Vagina (tissue), 2 donors: ENCODE measurements around the gene CLRN3. TPM values are rescaled to one million over a fixed set of nuclear protein-coding genes. Genes with fewer than 3 reads are reported as not detected.

ENCODE experiments used
- DNase-seq, 2 donors: peaks; one replicate each; pipeline ENCODE4 v3.0.0-alpha.2; 2017; ENCODE audit errors: extremely low spot score in 2 of 2
- H3K27ac ChIP-seq: fragments of 200-600 bp; sonication (generic); one replicate; pipeline ENCODE4 v1.5.1; 2019
- H3K27me3 ChIP-seq: fragments of 200-600 bp; sonication (generic); one replicate; pipeline ENCODE4 v1.5.1; 2019
- H3K36me3 ChIP-seq, 2 donors: fragments of 200-600 bp; sonication (generic); one replicate each; pipeline ENCODE4 v1.5.1; 2017 to 2019
- H3K4me1 ChIP-seq: fragments of 200-600 bp; sonication (generic); one replicate; pipeline ENCODE4 v1.5.1; 2019
- H3K4me3 ChIP-seq, 2 donors: fragments of 200-600 bp; sonication (generic); 1 replicate in 1 of 2; 2 replicates in 1 of 2; pipeline ENCODE4 v1.5.1; 2016 to 2019
- H3K9me3 ChIP-seq: fragments of 200-600 bp; sonication (generic); one replicate; pipeline ENCODE4 v1.5.1; 2019
- POLR2A ChIP-seq, 2 donors: fragments of 450-650 bp; IDR thresholded peaks; one replicate each; pipeline ENCODE4 v1.6.1; 2017; ENCODE audit warnings: antibody characterized with exemption in 2 of 2, mild to moderate bottlenecking in 2 of 2, moderate library complexity in 2 of 2
- POLR2AphosphoS5 ChIP-seq, 2 donors: sonication (generic); formaldehyde crosslinking; IDR thresholded peaks; one replicate each; pipeline ENCODE4 v1.9.0; 2017; ENCODE audit warnings: antibody characterized with exemption in 2 of 2, mild to moderate bottlenecking in 2 of 2, low read depth in 1 of 2; ENCODE audit not compliant: insufficient read depth in 1 of 2
- intact Hi-C: fragments of 100-400 bp; cut with DNase I; formaldehyde crosslinking; loops from one replicate; pipeline ENCODE4 v1.15.1; 2023
- total RNA-seq: library from RNA; depleted of rRNA; stranded (reverse); fragments of >200 nt; gene quantifications from one replicate; pipeline ENCODE4 v1.2.3, GENCODE V29; 2016
- TF ChIP-seq, protein P1 (sequence below), 3 experiments: fragments of 450-650 bp in 2 of 3; fragments of 200-600 bp in 1 of 3; sonication (generic) in 1 of 3; IDR thresholded peaks; one replicate each; pipeline ENCODE4 v1.5.1; 2017 to 2019; ENCODE audit warnings: antibody characterized with exemption in 3 of 3, mild to moderate bottlenecking in 2 of 3, moderate library complexity in 2 of 3

The CLRN3 gene
- total RNA-seq, 1 donor from 2014 or later, result not detected

DNA sequence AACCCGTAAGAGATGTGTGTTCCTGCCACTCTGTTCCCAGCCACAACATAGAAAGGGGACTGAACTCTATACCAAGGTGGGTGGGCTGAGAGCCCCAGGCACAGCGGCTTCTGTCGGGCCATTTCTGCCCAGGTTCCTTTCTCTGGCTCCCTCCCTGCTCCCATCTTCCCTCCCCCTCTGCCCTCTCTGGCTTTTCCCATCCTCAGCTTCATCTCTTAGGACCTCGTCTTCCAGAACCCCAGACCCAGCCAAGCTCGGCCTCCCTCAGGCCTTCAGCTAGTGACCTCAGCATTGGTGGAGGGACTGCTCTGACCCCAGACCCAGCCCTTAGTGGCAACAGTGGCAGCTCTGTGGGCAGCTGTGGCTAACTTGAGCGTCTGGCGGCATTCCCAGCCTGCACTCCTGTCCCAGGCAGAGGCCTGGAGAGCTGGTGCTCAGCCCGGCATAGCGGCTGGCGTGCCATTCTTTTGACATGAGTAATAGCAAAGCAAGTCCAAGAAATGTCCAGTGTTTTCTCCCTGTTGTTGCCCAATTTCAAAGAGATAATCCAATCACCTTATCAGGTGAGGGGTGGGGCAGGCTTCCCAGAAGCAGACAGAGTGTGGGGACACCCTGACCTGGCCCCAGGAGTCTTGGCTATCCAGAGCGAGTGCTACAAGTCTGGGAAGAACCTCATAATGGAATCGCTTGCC lies 30.1 kb upstream of the CLRN3 start:
- no peak overlapping the region for H3K4me3 ChIP-seq
- TF ChIP-seq, protein P1, sequence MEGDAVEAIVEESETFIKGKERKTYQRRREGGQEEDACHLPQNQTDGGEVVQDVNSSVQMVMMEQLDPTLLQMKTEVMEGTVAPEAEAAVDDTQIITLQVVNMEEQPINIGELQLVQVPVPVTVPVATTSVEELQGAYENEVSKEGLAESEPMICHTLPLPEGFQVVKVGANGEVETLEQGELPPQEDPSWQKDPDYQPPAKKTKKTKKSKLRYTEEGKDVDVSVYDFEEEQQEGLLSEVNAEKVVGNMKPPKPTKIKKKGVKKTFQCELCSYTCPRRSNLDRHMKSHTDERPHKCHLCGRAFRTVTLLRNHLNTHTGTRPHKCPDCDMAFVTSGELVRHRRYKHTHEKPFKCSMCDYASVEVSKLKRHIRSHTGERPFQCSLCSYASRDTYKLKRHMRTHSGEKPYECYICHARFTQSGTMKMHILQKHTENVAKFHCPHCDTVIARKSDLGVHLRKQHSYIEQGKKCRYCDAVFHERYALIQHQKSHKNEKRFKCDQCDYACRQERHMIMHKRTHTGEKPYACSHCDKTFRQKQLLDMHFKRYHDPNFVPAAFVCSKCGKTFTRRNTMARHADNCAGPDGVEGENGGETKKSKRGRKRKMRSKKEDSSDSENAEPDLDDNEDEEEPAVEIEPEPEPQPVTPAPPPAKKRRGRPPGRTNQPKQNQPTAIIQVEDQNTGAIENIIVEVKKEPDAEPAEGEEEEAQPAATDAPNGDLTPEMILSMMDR (IDR thresholded peaks at IDR 0.05), result no peak
- TF ChIP-seq POLR2AphosphoS5 (IDR thresholded peaks at IDR 0.05; ENCODE audit: insufficient read depth in 1 of 2, low read depth in 1 of 2), result no peak
- H3K9me3 ChIP-seq, result no peaks in the 10 kb centered on the region
- no peak for DNase-seq
- H3K36me3 ChIP-seq, result no peaks in the 10 kb centered on the region
- H3K27ac ChIP-seq, result peak overlapping the region; percentile 36
- no peaks in the 10 kb centered on the region for H3K4me1 ChIP-seq
- H3K27me3 ChIP-seq, result no peaks in the 10 kb centered on the region
- intact Hi-C loops, result no loop called here

DNA sequence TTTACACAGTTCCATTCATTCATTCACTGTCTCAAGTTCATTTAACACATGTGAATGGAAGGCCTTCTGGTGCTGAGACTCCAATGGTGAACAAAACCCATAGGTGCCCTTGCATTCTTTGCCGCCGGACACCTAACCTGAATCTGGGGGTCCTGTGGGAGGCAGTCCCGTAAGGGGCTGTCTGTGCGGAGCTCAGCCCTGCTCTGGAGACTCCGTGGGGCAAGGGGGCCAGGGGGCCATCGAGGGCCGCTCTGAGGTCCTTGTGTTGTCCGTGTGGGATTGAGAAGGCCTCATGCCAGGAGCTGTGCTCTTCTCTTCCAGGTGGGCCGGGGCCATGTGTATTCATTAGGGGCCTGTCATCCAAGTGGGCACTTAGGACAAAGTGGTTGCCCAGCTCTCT lies 29.5 kb upstream of the CLRN3 start:
- TF ChIP-seq, protein P1 (IDR thresholded peaks at IDR 0.05), result no peak
- TF ChIP-seq POLR2A (IDR thresholded peaks at IDR 0.05) (no peak), POLR2AphosphoS5 (IDR thresholded peaks at IDR 0.05; ENCODE audit: insufficient read depth in 1 of 2, low read depth in 1 of 2) (no peak)
- Histone ChIP-seq H3K27me3 (no peaks in the 10 kb centered on the region), H3K4me1 (no peaks in the 10 kb centered on the region), H3K36me3 (no peaks in the 10 kb centered on the region), H3K9me3 (no peaks in the 10 kb centered on the region), H3K27ac (peak overlapping the region; percentile 36), H3K4me3 (no peak overlapping the region)
- intact Hi-C loops, result no loop called here
- peak in 1 of 2 donors; percentile 94 for DNase-seq

DNA sequence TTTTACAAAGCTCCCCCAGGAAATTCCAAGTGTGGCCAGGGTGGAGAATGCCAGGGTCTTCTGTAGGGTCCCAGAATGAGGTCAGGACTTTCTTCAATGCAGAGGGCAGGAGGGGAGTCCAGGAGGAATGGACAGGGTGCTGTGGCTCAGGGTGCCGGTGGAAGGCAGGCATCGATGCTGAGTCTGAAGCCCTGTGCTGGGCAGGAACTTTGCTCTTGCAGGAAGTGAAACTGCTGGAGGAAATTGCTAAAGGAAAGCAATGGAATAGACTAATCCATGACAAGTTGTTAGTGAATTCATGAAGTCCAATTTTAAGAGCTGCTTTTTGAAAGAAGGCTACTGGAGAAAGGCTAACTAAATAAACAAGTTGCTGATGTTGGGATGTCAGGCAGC lies 29.0 kb upstream of the CLRN3 start:
- intact Hi-C loops, result no loop called here
- no peak overlapping the region for H3K4me3 ChIP-seq
- H3K27me3 ChIP-seq, result no peaks in the 10 kb centered on the region
- H3K36me3 ChIP-seq, result no peaks in the 10 kb centered on the region
- TF ChIP-seq, protein P1 (IDR thresholded peaks at IDR 0.05), result no peak
- TF ChIP-seq POLR2AphosphoS5 (IDR thresholded peaks at IDR 0.05; ENCODE audit: insufficient read depth in 1 of 2, low read depth in 1 of 2) (no peak), POLR2A (IDR thresholded peaks at IDR 0.05) (no peak)
- no peaks in the 10 kb centered on the region for H3K9me3 ChIP-seq
- DNase-seq, result peak in 1 of 2 donors; percentile 7
- H3K27ac ChIP-seq, result no peak overlapping the region
- no peaks in the 10 kb centered on the region for H3K4me1 ChIP-seq

DNA sequence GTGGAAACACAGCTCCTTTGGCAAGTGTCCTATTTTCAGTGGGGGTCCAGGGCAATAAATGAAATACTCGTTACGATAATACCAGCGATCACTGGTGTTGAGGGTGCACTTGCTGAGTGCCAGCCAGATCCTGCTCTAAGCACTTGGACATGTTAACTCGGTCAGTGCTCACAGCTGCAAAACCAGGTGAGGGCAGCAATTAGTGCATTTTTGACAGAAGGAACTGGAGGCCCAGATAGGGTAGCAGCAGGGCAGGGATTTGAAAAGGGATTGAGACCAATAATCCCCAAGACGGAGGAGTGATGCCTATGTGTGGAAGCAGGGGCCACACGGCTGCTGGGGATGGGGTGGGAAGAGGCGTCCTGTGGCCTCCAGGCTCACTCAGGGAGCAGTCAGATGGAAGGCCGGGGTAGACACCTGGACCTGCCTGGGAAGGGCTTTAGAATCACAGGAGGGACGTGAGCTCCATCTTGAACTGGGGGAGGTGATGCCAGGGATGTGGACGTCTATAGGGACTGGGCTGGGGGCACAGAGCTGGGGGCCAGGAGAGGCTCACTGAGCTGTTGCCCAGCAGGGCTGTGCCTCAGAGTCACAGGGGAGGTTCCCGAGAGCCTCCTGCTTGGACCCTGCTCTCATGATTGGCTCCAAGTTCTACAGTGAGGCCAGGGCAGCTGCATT lies 28.5 kb upstream of the CLRN3 start:
- intact Hi-C loops, result no loop called here
- Histone ChIP-seq H3K4me1 (no peaks in the 10 kb centered on the region), H3K9me3 (no peaks in the 10 kb centered on the region), H3K27ac (no peak overlapping the region), H3K36me3 (no peaks in the 10 kb centered on the region), H3K4me3 (no peak overlapping the region), H3K27me3 (no peaks in the 10 kb centered on the region)
- DNase-seq, result peak; percentile 65 to 87
- no peak for TF ChIP-seq POLR2A (IDR thresholded peaks at IDR 0.05)

DNA sequence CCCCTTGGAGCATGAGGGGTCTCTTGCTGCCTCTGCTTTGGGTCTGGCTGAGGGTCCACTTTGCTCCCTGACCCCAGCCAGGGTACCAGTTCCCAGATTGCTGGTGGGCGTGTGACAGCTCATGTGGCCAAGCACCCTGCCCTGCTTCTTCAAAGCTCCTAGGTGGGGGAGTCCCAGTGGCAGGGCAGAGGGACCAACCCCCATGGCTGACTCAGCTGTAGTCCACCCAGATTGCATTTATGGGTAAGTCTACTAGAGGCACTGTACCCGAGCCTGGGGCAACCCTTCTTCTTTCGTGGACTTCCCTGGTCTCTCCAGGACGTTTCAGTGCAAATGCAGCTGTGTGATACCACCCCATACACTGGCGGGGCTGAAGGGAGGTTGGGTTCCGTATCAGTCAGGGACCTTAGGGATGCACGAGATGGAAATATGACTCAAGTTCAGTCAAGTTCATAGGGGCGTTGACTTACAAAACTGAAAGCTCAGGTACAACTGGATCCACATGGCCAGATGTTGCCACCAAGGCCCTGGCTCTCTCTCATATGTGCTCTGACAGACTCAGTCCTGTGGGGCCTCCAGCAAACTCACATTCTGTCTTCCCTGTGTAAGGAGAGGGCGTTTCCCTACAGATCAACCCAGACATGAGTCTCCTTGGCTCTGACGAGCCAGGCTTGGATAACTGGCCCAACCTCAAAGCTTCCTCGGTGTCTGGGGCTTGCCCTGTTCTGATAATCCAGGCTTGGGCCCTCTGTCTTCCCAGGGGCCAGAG lies 27.7 kb upstream of the CLRN3 start:
- DNase-seq, result peak in 1 of 2 donors; percentile 77
- H3K9me3 ChIP-seq, result no peaks in the 10 kb centered on the region
- H3K4me1 ChIP-seq, result no peaks in the 10 kb centered on the region
- TF ChIP-seq POLR2A (IDR thresholded peaks at IDR 0.05) (no peak), POLR2AphosphoS5 (IDR thresholded peaks at IDR 0.05; ENCODE audit: insufficient read depth in 1 of 2, low read depth in 1 of 2) (no peak)
- TF ChIP-seq, protein P1 (IDR thresholded peaks at IDR 0.05), result no peak
- intact Hi-C loops, result no loop called here
- no peaks in the 10 kb centered on the region for H3K27me3 ChIP-seq
- no peak overlapping the region for H3K27ac ChIP-seq
- no peaks in the 10 kb centered on the region for H3K36me3 ChIP-seq
- H3K4me3 ChIP-seq, result no peak overlapping the region
